HK-2 (cell line): Measurements from ENCODE around the gene CEP41.
"Not testable (repeated sequence)": the region's sequence is repeated elsewhere in the genome, so short reads cannot be mapped to it uniquely, and the experiment has no call there.

ENCODE experiments used
- DNase-seq: peaks from one replicate; pipeline ENCODE4 v3.0.0-alpha.2; 2018; ENCODE audit not compliant: unreplicated experiment

Gene CEP41

GRCh38 chr7:130461272-130461671 is 20.5 kb upstream of the CEP41 start:
- no peak for DNase-seq

DNA sequence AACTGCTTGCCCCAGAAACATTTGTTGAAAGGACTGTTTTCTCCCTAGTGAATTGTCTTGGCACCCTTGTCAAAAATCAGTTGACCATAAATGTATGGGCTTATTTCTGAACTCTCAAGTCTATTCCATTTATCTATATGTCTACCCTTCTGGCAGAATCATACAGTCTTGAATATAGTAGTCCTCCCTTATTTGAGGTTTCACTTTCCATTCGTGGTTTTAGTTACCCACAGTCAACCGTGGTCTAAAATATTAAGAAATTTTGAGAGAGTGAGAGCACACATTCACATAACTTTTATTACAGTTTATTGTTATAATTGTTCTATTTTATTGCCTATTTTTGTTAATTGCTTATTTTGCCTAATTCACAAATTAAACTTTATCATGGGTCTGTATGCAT is 17.4 kb upstream of the CEP41 start:
- no peak for DNase-seq

- DNase-seq = no peak
Observed at GRCh38 chr7:130454959-130455358, 14.1 kb upstream of the CEP41 start.

DNA sequence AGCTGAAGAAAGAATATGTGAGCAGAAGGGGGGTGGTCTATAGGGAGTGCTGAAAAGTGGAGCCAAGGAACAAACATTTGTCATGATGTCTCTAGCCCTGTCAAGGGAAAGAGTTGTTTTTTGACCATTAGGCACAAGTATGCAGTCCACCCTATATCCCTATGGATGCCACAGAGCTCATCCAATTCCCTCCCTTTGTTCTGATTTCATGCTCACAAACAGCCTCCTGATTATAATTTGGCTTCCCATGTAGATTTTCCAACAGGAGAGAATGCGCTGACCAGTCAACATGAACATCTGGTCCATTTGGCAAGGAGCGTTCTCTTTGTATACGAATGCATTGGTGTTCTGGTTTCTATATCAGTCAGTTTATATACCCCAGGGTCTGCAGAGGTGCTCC is 12.1 kb upstream of the CEP41 start:
- no peak for DNase-seq

- not testable (repeated sequence) for DNase-seq
Observed at GRCh38 chr7:130451344-130451743, 10.5 kb upstream of the CEP41 start.

DNA sequence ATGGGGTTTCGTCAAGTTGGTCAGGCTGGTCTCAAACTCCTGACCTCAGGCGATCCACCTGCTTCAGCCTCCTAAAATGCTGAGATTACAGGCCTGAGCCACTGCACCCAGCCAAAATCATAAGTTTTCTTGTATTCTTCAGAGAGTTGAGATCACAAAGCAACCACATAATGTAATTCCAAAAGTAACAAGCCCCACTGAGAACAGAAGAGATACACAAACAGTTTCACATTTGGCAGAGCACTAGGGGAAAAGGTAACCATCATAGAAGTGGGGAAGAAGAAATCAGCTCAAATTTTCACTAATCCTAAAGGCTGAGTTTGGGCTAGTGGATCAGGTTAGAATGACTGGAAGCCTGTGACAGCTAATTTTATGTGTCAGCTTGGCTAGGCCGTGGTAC is 5.4 kb upstream of the CEP41 start:
- DNase-seq = no peak

GRCh38 chr7:130444751-130445407 is 4.1 kb upstream of the CEP41 start:
- no peak for DNase-seq

DNA sequence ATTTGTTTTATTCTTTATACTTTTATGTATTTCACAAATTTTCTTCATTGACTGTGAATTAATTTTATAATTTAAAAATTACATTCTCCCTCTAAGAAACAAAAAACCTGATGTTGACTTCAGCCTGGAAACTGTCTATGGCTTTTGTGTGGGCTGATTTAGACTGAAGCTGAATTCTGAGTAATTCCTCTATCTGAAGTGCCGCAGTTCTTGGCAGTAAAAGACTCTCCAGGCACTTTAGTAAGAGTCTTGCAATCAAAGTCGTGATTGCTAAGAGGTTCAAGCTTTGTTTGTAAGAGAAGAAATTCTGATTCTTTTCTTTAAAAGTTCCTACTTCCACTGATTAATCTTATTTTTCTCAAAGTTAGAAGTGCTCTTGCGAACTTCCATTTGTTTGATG is 3.4 kb upstream of the CEP41 start:
- DNase-seq = no peak

DNA sequence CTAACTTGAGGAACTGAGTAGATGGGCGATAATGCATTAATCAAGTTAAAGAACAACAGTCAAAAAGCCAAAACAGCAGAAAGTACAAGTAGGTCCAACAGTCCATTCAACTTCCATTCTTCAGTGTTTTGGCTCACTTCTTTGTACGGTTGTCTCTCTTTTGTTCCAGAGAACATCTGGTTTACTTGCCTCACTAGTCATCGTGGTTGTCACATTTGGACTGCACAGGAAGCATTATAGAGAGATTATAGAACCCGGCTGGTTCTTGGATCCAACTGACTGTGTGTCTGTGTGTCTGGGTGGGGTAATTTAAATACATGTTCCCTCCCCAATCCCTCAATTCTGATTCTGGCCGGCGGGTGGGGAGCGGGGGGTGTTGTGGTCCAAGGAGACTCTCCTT is 1.8 kb upstream of the CEP41 start:
- no peak for DNase-seq

- no peak for DNase-seq
Observed at GRCh38 chr7:130441408-130441869, 623 bp upstream of the CEP41 start.

- DNase-seq = no peak
Observed at GRCh38 chr7:130436253-130436652, 4.6 kb downstream of the CEP41 start.

DNA sequence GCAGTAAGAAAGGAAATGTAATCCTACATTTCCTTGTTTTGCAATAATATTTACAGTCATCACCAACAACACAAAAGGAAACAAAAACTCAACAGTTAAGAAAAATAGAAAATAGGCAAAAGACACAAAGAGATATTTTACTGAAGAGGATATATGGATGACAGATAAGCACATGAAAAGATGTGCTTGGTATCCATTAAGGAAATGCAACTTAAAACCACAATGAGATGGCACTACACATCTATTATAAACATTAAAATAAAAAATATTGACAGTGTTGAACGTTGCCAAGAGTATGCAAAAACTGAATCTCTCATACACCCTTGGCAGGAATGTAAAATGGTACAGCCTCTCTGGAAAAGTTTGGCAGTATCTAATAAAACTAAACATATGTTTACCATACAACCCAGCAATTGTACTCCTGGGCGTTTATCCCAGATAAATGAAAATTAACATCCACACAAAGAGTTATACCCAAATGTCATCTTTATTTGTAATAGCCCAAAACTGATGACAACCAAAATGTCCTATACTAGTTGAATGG is 5.4 kb downstream of the CEP41 start:
- no peak for DNase-seq

DNA sequence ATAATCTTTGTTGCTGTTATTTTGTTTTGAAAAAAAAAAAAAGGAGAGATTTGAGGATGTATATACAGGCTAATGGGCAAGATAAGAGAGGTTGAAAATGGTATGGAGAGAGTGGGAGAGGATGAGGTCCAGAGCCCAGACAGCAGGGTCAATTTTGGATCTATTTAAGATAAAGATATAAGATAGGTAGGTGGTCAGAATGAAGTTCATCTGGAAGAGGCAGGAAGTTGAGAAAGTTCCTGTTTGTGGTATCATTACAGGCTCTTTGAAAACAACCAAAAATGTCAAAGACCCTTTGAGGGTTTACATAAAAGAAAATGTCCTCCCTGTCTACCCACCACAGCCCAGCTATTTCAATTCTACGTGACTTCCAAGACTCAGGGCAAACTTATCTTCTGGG is 7.5 kb downstream of the CEP41 start:
- no peak for DNase-seq

- no peak for DNase-seq
Observed at GRCh38 chr7:130432886-130433285, 7.9 kb downstream of the CEP41 start.

DNA sequence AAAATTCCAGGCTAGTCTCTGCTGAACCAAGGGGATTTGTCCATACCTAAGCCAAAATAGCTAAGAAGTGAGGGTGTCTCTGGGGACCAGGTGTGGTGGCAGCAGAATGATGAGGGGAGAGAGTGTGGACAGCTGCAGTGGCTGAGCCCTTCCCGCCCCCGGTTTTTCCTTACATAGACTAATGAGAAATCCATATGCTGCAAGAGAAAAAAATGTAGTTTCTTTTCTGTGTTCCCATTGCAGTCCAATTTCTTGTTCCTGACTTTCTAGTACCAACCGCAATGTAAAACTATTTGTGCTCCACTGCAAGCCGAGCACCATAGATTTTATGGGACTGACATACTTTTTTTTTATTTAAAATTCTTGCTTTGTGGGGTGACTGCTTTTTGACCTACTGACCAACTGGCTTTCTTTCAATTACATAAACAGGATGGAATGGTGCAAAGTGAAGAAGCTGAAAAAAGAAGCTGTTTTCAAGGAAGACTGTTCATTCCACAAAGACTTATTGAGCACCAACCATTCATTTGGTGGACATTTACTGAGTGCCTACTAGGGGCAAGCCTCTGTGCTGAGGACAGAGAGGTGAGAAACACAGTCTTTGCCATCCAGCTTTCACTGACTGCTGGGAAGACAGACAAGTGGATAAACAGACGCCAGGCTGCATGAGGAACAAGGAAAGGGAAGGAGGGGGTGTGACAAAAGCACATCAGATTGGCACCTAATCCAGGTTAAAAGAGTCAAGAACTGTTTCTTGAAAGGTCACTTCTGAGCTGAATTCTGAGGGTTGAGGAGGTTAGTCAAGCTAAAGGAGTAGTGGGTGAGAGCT is 9.8 kb downstream of the CEP41 start:
- DNase-seq = no peak

DNA sequence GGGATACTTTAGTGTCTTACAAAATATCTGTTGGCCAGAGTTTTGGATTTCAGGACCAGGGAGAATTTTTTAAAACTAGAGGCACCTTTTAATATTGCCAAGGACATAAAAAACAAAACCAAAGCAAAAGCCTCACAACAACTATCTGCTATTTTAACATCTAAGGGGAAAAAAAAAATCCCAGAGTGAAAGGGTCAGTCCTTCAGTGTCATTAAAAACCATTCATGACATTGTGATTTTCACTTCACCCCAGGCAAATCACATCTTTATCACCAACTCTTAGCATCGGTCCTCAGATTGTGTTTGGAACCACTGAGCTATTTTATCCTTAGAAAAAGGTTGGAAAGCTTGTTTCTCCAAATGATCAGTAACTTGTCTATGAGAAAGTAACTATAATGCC is 10.7 kb downstream of the CEP41 start:
- no peak for DNase-seq

DNA sequence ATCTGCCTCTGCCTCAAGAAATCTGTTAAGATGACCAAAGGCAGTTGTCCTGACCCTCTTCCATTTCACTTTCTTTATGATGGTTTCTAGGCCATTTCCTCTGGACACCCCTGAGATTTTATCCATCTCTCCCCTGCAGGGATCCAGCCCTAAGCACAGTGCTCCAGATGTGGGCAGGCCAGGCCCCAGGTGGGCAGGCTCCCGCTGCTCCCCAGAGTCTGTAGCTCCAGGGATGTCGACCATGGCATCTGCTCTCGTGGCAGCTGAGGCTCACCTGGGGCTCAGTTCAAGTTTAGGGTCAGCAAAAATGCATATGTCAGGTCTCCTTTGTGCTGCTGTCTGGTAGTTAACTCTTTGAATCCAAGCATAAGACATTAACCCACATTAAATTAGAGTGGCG is 11.8 kb downstream of the CEP41 start:
- no peak for DNase-seq

DNA sequence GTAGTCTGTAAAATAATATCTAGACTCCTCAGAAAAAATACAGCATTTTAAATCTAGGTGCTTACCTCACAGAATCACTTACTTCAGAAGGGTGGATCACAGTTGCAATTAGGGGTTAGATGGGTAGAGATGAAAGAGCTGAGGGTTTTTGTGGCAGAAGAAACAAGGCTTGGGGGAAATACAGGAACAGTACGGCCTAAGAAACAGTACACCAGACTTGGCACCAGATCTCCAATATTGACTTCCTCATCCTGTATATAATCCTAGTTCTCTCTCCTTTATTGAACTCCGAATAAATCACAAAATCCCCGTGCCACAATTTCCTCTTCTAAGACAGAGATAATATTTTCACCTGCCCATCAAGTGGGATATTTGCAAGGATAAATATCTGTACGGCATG is 14.3 kb downstream of the CEP41 start:
- DNase-seq = no peak

- no peak for DNase-seq
Observed at GRCh38 chr7:130425796-130426195, 15.0 kb downstream of the CEP41 start.

- DNase-seq = no peak
Observed at GRCh38 chr7:130423501-130424037, 17.2 kb downstream of the CEP41 start.

DNA sequence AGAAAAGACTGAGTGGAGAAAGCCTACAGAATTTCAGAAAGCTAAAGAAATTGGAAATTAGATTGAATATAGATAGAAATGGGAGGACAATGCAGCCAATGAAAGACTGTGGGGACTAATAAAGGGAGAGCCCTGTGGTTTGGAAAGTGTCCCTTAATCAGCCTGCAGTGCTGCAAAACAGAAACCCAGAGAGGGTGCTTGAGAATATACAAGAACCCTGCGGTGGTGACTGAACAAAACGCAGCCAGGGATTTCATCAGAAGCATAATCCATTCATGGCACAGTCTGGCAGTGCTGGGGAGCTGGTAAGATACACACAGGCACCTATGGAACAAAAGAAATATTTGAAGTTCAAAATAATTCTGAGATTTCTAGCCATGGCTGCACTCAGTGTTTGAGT is 19.1 kb downstream of the CEP41 start:
- no peak for DNase-seq

GRCh38 chr7:130420943-130421578 is 19.8 kb downstream of the CEP41 start:
- DNase-seq = no peak
